ENCODE measurements around the gene KCNG2.

The KCNG2 gene

DNA sequence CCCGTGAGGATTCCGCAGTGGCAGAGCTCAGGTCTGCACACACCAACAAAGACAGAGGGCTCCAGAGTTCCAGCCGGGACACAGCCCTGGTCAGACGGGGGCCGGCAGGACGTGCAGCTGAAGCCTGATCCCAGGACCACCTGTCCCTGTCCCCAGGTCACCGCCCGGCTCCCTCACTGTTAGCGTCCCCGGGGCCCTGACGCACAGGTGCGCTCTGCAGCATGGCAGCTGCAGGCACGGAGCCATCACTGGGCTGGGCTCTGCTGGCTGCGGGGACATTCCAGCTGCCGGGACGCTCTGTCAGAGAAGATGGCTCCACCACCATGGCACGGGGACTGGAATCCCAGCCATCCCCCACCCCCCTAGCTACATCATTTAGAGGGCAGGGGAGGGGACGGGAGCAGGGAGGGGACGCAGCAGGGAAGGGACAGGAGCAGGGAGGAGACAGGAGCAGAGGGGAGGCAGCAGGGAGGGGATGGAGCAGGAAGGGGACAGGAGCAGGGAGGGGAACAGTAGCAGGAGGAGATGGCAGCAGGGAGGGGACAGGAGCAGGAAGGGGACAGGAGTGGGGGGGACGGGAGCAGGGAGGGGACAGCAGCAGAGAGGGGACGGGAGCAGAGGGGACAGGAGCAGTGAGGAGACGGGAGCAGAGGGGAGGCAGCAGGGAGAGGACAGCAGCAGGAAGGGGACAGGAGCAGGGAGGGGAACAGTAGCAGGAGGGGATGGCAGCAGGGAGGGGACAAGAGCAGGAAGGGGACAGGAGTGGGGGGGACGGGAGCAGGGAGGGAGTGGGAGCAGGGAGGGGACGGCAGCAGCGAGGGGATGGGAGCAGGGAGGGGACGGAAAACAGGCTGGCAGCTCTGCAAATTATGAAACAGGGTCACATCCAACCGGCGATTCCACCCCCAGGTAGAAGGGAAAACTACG lies 113.9 kb downstream of the KCNG2 start:
- DNase-seq (ENCODE audit: low spot score), result no peak

DNA sequence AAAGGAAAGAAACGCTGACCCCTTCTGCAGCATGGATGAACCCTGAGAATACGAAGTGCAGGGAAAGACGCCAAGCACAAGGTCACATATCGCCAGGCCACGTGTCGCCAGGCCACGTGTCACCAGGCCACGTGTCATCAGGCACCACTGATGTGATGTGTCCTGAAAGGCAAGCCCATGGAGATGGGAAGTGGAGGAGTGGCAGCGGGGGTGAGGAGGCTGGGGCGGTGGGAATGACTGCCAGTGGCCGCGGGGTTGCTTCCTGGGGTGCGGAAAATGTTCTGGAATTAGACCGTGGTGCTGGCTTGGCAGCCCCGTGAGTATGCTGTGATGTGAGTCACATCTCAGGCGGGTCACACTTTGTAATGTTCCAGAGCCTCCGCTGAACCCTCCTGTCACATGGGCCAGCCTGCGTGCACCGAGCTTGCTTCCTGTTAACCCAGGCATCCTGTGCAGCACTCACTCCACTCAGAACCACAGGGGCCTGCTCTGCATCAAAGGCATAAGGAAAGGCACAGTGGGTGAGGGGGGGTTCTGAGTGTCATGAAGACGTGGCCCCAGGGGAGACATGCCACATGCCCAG lies 114.8 kb downstream of the KCNG2 start:
- peak; percentile 63 for DNase-seq (ENCODE audit: low spot score)

DNA sequence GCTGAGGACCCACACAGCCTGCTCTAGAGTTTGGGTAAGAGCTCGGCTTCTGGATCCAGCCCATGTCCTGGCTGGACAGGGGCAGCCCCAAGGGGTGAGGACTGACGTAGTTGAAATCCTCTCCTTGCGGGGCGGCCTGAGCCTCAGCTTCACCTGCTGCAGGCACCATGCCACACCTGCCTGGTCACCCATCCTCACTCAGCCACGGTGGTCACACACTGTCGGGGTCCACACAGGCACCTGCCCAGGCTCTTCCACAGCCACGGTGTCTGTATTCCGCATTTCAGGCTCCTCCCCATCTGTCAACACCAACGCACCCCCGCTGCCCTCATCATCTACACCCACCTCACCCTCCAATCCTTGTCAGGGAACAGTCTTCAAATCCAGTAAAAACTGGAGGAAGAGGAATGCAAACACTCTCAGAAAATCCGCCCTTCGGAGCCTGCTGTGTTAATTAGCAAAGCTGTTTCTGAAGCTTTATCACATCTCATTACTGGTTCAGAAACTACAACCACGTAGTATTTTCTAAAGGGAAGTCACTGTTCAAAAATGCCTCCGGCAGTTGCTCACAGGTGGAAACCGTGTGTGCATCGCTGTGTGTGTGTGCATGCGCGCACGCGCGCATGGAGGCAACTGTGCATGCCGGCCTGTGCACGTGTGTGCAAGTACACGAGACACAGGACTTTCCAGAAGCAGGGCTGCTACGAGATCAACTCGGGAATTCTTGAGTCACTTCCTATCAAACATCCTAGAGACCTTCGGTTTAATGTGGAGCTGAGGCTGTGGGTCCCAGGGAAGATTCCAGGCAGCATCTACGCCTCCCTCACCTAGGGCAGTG lies 115.5 kb downstream of the KCNG2 start:
- DNase-seq (ENCODE audit: low spot score), result no peak

DNA sequence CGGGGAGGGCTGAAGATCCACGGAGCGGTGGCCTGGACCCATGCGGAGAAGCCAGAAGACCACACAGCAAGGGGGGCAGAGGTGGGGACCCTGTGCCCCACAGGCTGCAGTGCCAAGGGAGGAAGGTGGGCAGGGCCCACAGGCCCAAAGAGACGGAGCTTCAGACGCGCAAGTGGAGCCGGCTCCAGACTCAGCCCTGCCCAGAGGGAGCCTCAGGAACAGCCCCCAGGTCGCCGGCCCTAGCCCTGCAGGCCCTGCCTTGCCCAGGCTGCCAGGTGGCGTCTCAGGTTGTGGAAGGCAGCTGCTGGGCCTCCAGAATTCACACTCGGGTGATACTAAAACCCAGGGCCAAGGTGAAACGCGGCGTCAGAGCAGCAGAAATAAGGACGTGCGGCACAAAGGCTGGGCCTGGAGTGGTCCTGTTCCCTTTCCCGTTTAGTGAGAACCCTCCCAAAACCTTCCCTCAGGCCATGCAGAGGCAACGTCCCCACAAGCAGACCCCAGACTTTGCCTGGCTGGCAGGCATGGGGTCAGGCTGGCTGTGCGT lies 116.9 kb downstream of the KCNG2 start:
- DNase-seq (ENCODE audit: low spot score), result no peak

DNA sequence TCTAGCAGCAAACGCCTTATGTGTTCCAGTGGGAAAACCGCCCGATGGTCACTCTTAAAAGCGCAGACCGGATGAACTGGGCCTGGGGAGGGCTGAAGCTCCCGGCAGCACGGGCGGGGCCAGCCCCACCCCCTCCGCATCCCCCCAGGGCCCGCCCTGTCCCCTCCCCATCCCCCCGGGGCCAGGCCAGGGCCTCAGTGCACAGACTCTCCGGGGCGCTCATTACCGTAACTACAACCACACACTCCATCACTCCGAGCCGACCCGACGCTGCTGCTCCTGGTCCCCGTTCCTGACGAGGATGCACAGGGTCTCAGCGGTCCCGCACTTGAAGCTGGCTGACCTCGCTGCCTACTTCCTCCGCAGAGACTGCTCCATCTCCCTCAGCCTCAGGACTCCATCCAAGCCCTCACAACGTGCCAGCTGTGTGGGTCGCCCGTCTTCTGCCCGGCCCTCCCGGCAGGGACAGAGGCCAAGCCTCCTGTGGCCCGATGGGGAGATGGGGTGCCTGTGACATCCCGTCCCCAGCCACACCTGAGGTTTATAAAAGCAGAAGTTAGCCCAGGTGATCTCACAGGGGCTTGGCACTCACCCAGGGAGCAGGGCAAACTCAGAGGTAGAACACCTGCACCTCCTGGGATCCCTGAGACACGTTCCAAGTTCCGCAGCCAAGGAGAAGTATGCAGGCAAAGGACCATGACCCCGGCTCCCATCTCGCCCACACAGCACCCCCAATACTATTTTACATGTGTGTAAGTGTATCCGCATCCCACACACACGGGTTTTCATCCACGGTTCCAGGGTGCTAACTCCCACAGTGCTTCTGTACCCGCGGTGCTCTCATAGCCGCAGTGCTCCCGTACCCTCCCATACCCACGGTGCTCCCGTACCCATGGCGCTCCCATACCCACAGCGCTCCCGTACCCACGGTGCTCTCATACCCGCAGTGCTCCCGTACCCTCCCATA lies 117.7 kb downstream of the KCNG2 start:
- DNase-seq (ENCODE audit: low spot score), result no peak

DNA sequence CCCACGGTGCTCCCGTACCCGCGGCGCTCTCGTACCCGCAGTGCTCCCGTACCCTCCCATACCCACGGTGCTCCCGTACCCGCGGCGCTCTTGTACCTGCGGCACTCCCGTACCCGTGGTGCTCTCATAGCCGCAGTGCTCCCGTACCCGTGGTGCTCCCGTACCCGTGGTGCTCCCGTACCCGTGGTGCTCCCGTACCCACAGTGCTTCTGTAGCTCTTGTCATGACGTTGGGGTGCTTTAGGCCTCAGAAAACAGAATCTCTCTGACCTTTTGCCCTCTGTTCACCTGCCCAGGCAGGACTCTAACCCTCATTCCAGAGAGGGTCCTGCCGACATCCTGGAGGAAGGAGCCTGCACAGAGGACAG lies 118.4 kb downstream of the KCNG2 start:
- DNase-seq (ENCODE audit: low spot score), result no peak

DNA sequence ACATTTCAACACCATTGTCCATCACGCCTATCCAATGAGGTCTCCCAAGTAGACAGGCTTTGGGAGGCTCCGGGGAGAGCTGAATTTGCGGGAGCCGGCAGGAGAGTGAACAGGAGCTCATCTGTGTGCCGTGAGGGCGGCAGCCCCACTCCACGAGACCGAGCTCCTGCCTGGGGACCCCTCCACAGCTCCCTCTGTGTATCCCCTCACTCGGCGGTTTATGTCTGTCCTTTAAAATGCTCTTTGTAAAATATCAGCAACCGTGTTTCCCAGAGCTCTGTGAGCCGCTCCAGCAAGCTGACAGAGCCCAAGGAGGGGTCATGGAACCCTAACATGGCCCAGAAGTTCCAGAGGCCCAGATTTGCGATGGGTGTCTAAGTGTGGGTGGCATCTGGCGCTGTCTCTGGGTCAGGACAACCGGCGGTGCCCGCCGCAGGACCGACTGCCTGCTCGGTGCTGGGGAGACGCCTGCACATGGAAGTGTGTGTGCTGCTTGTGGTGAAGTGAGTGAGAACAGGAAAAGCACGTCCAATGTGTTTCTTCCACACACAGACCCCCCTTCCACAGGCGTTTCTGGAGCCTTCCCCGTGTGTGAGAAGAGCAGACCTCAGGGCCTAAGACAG lies 118.9 kb downstream of the KCNG2 start:
- DNase-seq (ENCODE audit: low spot score), result no peak

DNA sequence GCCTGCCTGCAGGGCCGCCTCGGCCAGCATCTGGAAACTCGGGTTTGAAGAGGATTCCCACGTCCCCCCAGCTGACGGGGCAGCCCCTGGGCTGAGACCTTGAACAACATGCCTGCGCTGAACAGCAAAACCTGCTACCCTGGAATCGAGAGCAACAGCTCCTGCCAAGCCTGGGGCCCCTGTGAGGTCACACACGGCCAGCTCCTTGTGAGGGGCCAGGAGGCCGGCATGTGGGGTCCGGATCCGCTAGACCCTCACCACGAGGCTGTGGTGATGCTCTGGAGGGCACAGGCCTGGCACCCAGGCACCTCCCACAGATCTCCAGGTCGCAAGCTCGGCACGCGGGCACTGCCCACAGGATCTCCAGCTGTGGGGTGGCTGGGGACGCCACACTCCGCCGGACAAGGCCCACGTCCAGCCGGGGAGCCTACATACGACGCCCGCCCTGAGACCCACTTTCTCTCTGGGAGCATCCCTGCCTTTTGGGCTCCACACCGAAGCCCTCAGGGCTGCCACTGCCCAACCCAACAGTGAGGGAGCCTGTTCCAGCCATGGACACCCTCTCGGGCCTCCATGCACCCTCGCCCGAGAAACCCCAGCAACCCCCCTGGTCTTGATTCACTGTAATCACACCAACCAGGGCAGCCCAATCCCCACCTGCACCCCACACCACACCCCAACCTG lies 119.6 kb downstream of the KCNG2 start:
- DNase-seq (ENCODE audit: low spot score), result no peak

DNA sequence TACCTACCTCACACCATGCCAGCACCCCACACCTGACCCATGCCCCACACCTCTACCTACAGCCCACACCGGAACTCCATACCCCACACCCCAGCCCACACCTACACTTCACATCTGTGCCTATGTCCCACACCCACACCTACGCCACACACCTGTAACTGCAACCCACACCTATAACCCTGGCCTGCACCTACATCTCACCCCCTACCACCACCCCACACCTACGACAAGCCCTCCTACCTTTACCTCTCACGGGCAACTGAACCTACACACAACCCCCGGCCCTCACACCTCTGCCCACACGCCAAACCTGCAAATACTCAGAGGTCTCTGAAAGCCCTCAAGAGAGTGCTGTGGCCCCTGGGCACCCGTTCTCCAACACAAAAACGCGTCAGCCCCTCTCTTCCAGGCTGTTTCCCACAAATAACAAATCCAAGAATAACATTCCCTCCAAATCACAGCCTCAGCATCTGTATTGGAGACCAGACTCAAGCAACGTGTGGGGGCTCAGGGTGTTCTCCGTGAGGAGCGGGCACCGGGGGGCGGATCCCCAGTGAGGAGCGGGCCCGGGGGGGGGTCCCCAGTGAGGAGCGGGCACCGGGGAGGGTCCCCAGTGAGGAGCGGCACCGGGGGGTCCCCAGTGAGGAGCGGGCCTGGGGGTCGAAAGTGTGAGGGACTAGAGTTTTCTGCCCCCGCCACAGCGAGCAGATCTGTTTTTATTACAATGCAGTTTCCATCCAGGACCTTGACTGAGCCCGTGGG lies 120.3 kb downstream of the KCNG2 start:
- no peak for DNase-seq (ENCODE audit: low spot score)

DNA sequence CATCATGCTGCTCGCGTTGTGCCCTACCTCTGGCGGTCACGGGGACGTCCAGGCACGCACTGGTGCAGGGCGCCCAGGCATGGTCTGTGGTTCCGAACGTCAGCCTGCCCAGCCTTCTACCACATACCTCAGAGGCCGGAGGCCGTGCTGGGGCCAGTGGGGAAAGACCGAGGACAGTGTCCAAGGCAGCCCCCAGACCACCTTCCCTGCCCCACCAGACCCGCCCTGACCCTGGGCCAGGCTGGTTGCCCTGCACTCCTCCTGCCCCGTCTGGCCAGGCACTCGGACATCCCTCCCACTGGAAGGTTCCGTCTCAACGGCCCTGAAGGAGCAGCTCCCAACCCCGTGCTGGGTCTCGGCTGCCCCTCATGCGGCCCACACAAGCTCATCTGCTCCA lies 120.9 kb downstream of the KCNG2 start:
- DNase-seq (ENCODE audit: low spot score), result no peak

DNA sequence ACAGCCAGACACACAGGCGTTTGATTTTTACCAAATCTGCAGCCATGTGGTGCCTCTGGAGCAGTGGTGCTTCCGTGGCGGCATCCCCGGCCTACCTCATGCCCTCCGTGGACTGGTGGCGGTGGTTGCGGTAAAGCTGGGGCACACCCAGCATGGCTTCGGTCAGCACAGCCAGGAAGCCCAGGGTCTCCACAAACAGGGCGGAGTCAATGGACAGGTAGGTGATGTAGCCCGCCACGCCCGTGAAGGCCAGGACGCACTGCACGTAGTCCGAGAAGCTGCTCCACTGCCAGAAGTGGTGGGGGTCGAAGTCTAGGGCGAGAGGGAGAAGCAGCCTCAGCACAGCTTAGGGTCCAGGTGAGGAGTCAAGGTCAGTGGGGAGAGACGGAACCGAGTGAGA lies 121.4 kb downstream of the KCNG2 start:
- no peak for DNase-seq (ENCODE audit: low spot score)

DNA sequence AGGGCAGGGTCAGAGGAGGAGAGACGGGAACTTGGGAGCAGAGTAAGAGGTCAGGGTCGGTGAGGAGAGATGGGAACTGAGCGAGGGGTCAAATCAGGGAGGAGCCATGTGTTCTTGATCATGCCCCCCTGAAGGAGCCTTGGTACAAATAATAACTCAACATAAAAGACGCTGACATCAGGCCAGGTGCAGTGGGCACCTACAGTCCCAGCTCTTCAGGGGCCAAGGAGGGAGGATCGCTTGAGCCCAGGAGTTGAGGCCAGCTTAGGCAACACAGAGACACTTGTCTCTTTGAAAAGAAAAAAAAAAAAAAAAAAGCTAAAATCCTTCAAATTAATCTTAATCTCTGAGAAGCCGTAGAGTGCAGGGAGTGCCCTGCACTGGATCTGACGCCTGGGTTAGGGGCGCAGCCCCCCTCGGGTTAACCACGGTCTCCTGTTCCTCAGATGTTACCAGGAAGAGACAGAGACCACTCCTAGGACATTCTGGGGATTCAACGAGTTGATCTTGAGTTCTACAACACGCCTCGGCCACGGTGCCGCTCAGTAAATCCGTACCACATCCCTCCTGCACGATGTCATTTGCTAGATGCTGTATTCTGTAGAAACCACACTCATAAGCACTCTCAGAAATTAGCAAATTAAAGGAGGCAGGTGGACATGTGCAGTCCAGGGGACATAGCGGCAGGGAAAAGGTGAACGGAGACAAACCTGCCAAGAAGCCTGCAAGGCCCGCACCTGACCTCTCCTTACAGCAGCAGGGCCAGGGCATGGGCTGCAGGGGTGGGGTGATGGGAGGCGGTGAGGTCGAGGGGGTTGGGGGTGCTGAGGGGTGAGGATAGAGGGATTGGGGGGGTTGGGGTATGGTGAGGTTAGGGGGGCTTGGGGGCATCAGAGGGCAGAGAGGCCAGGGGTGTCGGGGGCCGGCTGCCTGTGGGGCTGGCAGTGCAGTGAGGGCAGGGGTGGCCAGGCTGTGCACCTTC lies 124.5 kb downstream of the KCNG2 start:
- DNase-seq (ENCODE audit: low spot score), result no peak

DNA sequence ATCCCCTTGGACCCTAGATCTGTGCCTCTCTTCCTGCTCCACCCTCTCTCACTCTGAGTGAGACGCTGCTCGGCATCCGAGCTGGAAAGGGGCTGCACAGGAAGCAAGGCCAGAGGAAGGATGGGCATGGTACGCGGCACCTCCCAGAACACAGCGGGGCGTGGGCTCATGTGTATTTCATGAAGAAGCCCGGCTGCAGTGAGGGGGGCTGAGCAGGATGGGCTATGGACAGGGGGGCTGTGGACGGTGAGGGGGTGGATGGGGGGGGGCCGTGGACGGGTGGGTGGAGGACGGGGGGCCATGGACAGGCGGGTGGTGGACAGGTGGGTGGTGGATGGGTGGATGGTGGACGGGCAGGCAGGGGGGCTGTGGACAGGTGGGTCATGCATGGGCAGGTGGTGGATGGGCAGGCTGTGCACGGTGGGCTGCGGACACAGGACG lies 125.3 kb downstream of the KCNG2 start:
- DNase-seq (ENCODE audit: low spot score), result no peak

DNA sequence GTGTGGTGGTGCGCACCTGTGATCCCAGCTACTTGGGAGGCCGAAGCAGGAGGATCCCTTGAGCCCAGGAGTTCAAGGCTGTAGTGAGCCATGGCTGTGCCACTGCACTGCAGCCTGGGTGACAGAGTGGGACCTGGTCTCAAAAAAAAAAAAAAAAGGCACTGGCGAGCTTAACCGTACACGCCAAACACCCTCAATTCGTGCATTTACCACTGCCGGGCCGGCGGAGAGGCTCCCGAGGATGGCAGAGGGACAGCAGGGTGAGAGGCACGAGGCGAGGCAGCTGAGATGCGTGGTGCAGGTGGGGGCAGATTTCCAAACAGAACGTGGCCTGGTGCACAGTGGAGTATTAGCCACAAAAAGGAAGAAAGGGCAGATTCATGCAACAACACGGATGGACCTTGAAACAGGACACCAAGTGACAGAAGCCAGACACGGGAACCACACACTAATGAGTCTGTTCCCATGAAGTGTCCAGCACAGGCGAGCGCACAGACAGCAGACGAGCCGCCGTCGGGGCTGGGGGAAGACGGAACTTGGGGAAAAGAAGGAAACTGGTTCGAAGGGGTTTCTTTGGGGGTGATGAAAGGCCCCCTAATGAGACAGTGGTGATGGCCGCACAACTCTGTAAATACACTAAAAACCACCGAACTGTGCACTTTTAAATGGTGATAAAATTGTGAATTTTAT lies 126.3 kb downstream of the KCNG2 start:
- no peak for DNase-seq (ENCODE audit: low spot score)

DNA sequence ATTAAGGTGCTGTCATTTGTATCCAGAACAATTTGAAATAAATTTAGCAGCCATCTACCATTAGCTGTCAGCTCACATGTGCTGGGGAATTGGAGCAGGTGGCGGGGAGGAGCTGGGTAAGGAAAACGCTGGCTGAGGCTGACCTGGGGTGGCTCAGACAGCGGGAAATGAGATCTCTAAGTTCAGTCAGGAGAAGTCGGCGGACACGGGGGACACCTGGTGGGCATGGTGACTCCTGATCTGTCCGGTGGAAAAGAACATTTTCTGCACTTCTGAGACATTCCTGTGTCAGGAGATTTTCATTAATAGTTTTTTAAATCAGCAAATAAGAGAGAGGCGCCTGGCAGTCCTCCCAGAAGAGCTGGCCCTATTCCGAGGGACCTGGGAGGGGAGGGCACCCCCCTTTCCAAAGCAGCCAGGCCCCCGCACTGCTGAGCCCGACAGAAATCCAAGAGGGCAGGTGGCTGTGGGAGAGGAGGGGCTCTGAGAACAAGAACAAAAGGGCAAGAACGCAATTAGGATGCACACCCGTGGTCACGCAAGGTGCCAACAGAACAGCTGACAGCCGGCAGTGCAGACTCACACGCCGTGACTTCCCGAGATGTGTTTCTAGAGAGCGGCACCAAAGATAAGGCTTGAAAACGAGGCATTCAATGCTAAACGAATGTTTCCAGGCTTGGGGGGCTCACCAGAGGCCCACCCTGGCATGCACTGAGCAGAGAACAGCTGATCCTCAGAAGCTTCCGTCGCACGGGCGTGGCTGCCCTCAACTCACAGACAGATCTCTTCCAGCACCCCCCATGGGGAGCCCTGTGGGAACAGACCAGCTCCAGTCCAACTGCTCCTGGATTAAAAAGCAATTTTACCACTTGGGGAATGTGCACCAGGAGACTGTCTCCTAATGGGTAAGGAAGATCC lies 127.3 kb downstream of the KCNG2 start:
- DNase-seq (ENCODE audit: low spot score), result no peak

DNA sequence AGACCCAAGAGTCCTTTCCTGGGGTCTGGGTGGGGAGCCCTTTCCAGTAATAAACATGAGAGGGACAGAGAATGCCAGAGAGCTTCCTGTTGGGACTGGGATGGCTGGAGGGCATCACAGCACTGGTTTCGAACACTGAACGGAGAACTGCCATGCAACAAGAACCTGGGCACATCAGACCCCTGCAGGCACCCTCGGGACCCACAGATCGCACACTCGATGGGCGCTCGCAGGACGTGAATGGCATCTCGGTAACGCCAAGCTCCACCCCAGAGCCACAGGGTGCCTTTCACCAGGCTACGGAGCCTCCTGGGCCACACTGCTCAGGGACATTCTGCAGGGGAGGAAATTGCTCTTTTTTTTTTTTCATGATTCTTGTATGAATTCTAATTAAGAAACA lies 128.6 kb downstream of the KCNG2 start:
- DNase-seq (ENCODE audit: low spot score), result no peak
